ENCODE data around the gene ABTB2.
"Not testable (repeated sequence)": the region's sequence is repeated elsewhere in the genome, so short reads cannot be mapped to it uniquely, and the experiment has no call there.

The ABTB2 gene

DNA sequence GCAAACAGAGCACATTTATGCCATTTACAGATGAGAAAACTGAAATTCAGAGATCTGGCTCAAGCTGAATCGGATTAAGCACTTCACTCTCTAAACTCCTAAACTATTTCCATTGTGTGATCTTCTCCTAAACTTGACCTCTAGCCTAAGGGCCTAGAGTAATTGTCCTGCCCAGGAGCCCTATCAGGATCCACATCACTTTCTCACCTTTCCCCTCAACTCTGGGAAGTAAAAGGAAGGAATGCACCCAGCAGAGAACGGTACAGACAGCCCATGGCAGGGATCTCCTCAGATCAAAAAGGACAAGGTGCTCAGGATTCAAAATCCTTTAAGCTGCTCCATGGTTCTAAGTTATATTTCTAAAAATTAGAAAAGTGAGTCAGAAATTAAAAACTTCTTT is 102.7 kb downstream of the ABTB2 start:
- no peak for DNase-seq (ENCODE audit: low read depth)
- Histone ChIP-seq H3K4me1 (ENCODE audit: control insufficient read depth, insufficient read depth, low read length) (peaks cover 17% of the 10 kb centered on the region), H3K36me3 (ENCODE audit: control insufficient read depth, insufficient read depth, low read length, severe bottlenecking) (no peaks in the 10 kb centered on the region), H3K9ac (ENCODE audit: low read length) (no peak overlapping the region), H3K4me3 (ENCODE audit: low read length) (no peak overlapping the region), H3K9me3 (ENCODE audit: control insufficient read depth, low read length) (no peaks in the 10 kb centered on the region), H3K27me3 (replicated peaks; ENCODE audit: control insufficient read depth, insufficient read depth, low read length) (no peaks in the 10 kb centered on the region)

DNA sequence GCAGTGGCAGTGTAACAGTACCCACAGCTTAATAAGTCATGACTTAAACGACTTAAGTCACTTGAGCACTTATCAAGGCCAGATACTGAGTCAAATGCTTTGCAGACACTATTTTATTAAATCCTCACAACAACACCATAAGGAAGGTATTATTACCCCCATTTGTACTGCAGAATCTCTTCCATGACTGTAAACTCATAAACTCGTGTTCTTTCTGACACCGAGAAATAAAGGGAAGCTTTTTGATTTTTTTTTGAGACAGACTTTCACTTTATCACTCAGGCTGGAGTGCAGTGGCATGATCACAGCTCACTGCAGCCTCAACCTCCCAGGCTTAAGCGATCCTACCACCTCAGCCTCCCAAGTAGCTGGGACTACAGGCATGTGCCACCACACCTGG is 103.8 kb downstream of the ABTB2 start:
- H3K36me3 ChIP-seq (ENCODE audit: control insufficient read depth, insufficient read depth, low read length, severe bottlenecking), result no peaks in the 10 kb centered on the region
- H3K4me3 ChIP-seq (ENCODE audit: low read length), result no peak overlapping the region
- H3K27me3 ChIP-seq (replicated peaks; ENCODE audit: control insufficient read depth, insufficient read depth, low read length), result no peaks in the 10 kb centered on the region
- DNase-seq (ENCODE audit: low read depth), result no peak
- H3K9me3 ChIP-seq (ENCODE audit: control insufficient read depth, low read length), result no peaks in the 10 kb centered on the region
- peaks cover 17% of the 10 kb centered on the region for H3K4me1 ChIP-seq (ENCODE audit: control insufficient read depth, insufficient read depth, low read length)
- no peak overlapping the region for H3K9ac ChIP-seq (ENCODE audit: low read length)

DNA sequence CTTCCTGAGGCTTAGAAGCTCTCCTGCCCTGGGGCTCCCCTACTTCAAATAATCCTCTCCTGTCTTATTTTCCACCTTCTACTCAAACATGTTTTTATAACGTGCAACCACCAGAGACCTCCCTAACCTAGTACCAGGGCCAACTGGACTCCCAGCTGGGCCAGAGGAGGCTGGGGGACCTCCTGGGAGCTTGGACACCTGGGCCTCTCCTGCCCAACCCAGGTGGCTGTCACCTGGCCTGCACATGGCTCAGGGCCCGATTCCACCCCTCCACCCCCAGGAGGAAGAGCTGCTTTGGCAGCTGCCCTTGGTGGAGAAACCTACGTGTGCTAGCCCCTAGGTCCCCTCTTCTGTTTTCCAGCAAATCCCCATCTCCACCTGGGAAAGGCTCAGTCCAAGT is 105.2 kb downstream of the ABTB2 start:
- Histone ChIP-seq H3K36me3 (ENCODE audit: control insufficient read depth, insufficient read depth, low read length, severe bottlenecking) (no peaks in the 10 kb centered on the region), H3K9ac (ENCODE audit: low read length) (no peak overlapping the region), H3K27me3 (replicated peaks; ENCODE audit: control insufficient read depth, insufficient read depth, low read length) (no peaks in the 10 kb centered on the region), H3K4me1 (ENCODE audit: control insufficient read depth, insufficient read depth, low read length) (peaks cover 17% of the 10 kb centered on the region), H3K9me3 (ENCODE audit: control insufficient read depth, low read length) (no peaks in the 10 kb centered on the region), H3K4me3 (ENCODE audit: low read length) (no peak overlapping the region)
- DNase-seq (ENCODE audit: low read depth), result no peak

DNA sequence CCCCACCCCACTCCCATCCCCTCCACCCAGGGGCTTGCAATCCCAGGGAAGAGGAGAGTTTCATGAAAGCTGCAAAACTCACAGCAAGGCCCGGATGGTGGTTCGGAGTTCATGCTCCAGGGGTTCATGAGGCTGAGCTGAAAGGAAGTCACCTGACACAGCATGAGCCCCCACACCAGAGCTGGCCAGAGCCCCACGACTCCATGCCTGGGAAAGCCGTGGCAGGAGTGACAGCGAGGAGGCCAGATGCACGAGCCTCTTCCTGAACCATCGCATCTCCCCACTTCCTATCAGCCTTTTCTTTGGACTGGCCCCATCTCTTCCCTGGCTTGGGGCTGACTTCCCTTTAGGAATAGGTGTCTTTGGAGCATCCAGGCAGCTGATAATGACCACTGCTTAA is 105.8 kb downstream of the ABTB2 start:
- H3K27me3 ChIP-seq (replicated peaks; ENCODE audit: control insufficient read depth, insufficient read depth, low read length), result no peaks in the 10 kb centered on the region
- no peaks in the 10 kb centered on the region for H3K9me3 ChIP-seq (ENCODE audit: control insufficient read depth, low read length)
- no peaks in the 10 kb centered on the region for H3K36me3 ChIP-seq (ENCODE audit: control insufficient read depth, insufficient read depth, low read length, severe bottlenecking)
- H3K4me1 ChIP-seq (ENCODE audit: control insufficient read depth, insufficient read depth, low read length), result peaks cover 17% of the 10 kb centered on the region
- H3K9ac ChIP-seq (ENCODE audit: low read length), result no peak overlapping the region
- H3K4me3 ChIP-seq (ENCODE audit: low read length), result peak overlapping the region; percentile 44
- DNase-seq (ENCODE audit: low read depth), result no peak

DNA sequence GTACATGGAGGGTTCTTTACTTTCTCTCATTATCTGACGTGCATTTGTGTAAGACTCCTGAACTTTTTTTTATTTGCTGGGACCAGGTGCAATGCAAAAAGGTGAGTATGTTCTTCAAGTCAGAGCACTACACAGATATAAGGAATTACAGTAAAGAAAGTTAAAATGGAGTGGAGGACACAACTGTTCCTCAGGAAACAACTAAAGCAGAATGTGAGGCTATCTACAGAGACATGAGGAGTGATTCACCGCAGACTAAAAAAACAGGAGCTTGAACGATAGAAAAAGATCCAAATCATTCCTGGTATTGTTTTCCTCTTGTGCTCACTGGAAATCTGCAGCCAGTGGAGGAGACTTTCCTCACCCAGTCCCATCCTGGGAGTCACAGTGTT is 106.2 kb downstream of the ABTB2 start:
- peak overlapping the region; percentile 37 for H3K9ac ChIP-seq (ENCODE audit: low read length)
- peaks cover 17% of the 10 kb centered on the region for H3K4me1 ChIP-seq (ENCODE audit: control insufficient read depth, insufficient read depth, low read length)
- peak overlapping the region; percentile 44 for H3K4me3 ChIP-seq (ENCODE audit: low read length)
- peak; percentile 51 for DNase-seq (ENCODE audit: low read depth)
- H3K9me3 ChIP-seq (ENCODE audit: control insufficient read depth, low read length), result no peaks in the 10 kb centered on the region
- H3K27me3 ChIP-seq (replicated peaks; ENCODE audit: control insufficient read depth, insufficient read depth, low read length), result no peaks in the 10 kb centered on the region
- H3K36me3 ChIP-seq (ENCODE audit: control insufficient read depth, insufficient read depth, low read length, severe bottlenecking), result no peaks in the 10 kb centered on the region

- Histone ChIP-seq H3K4me3 (ENCODE audit: low read length) (peak overlapping the region; percentile 44), H3K9ac (ENCODE audit: low read length) (peak overlapping the region; percentile 37), H3K27me3 (replicated peaks; ENCODE audit: control insufficient read depth, insufficient read depth, low read length) (no peaks in the 10 kb centered on the region), H3K9me3 (ENCODE audit: control insufficient read depth, low read length) (no peaks in the 10 kb centered on the region), H3K36me3 (ENCODE audit: control insufficient read depth, insufficient read depth, low read length, severe bottlenecking) (no peaks in the 10 kb centered on the region), H3K4me1 (ENCODE audit: control insufficient read depth, insufficient read depth, low read length) (peaks cover 17% of the 10 kb centered on the region)
- DNase-seq (ENCODE audit: low read depth), result peak; percentile 65
Observed at GRCh38 chr11:34250732-34251588, 106.8 kb downstream of the ABTB2 start.

GRCh38 chr11:34250211-34250610 is 107.6 kb downstream of the ABTB2 start:
- no peak for DNase-seq (ENCODE audit: low read depth)
- H3K9me3 ChIP-seq (ENCODE audit: control insufficient read depth, low read length), result no peaks in the 10 kb centered on the region
- no peaks in the 10 kb centered on the region for H3K27me3 ChIP-seq (replicated peaks; ENCODE audit: control insufficient read depth, insufficient read depth, low read length)
- H3K4me1 ChIP-seq (ENCODE audit: control insufficient read depth, insufficient read depth, low read length), result peaks cover 17% of the 10 kb centered on the region
- no peak overlapping the region for H3K4me3 ChIP-seq (ENCODE audit: low read length)
- no peak overlapping the region for H3K9ac ChIP-seq (ENCODE audit: low read length)
- no peaks in the 10 kb centered on the region for H3K36me3 ChIP-seq (ENCODE audit: control insufficient read depth, insufficient read depth, low read length, severe bottlenecking)

DNA sequence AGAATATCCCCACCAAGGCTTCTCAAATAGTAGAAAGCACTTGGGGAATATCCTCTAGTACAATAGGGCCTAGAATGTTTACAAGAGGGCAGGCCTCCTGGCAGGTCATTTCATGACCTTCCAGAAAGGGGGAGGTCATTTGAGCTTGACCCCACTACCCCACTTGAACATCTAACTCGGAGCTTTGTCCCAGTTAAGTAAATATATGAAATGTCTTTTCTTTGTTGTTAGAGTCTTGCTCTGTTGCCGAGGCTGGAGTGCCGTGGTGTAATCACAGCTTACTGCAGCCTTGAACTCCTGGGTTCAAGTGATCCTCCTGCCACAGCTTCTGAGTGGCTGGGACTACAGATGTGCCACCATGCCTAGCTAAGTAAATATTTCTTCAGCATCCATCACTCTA is 108.4 kb downstream of the ABTB2 start:
- H3K36me3 ChIP-seq (ENCODE audit: control insufficient read depth, insufficient read depth, low read length, severe bottlenecking), result no peaks in the 10 kb centered on the region
- no peaks in the 10 kb centered on the region for H3K27me3 ChIP-seq (replicated peaks; ENCODE audit: control insufficient read depth, insufficient read depth, low read length)
- H3K4me1 ChIP-seq (ENCODE audit: control insufficient read depth, insufficient read depth, low read length), result peaks cover 17% of the 10 kb centered on the region
- H3K4me3 ChIP-seq (ENCODE audit: low read length), result no peak overlapping the region
- no peak overlapping the region for H3K9ac ChIP-seq (ENCODE audit: low read length)
- no peaks in the 10 kb centered on the region for H3K9me3 ChIP-seq (ENCODE audit: control insufficient read depth, low read length)
- no peak for DNase-seq (ENCODE audit: low read depth)

- not testable (repeated sequence) for H3K36me3 ChIP-seq (ENCODE audit: control insufficient read depth, insufficient read depth, low read length, severe bottlenecking); DNase-seq (ENCODE audit: low read depth); H3K4me3 ChIP-seq (ENCODE audit: low read length); H3K9me3 ChIP-seq (ENCODE audit: control insufficient read depth, low read length); H3K27me3 ChIP-seq (replicated peaks; ENCODE audit: control insufficient read depth, insufficient read depth, low read length); H3K9ac ChIP-seq (ENCODE audit: low read length)
- H3K4me1 ChIP-seq (ENCODE audit: control insufficient read depth, insufficient read depth, low read length), result peaks cover 34% of the 10 kb centered on the region
Observed at GRCh38 chr11:34246511-34246910, 111.3 kb downstream of the ABTB2 start.

DNA sequence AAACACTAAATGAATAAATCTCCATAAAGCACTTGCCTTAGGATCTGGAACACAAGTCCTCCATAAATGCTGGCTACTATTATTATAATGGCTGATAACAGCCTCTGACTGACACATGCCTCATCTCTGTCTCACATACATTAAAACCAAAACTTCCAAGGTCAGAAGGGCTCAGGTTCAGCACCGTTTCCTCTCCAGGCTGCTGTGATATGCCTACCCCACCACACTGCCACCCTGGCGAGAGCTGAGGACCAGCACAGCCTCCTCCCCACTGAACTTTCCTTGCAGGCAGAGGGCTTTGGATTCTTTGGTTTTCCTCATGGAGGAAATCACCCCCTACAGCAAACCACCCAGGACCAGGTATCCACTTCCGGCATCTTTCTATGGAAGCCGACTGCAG is 112.8 kb downstream of the ABTB2 start:
- Histone ChIP-seq H3K4me1 (ENCODE audit: control insufficient read depth, insufficient read depth, low read length) (peaks cover 20% of the 10 kb centered on the region), H3K9ac (ENCODE audit: low read length) (no peak overlapping the region), H3K36me3 (ENCODE audit: control insufficient read depth, insufficient read depth, low read length, severe bottlenecking) (no peaks in the 10 kb centered on the region), H3K4me3 (ENCODE audit: low read length) (no peak overlapping the region), H3K9me3 (ENCODE audit: control insufficient read depth, low read length) (no peaks in the 10 kb centered on the region), H3K27me3 (replicated peaks; ENCODE audit: control insufficient read depth, insufficient read depth, low read length) (no peaks in the 10 kb centered on the region)
- DNase-seq (ENCODE audit: low read depth), result no peak

- DNase-seq (ENCODE audit: low read depth), result peak; percentile 81
Observed at GRCh38 chr11:34243600-34244464, 114.0 kb downstream of the ABTB2 start.

More at GRCh38 chr11:34243600-34244464, 114.0 kb downstream of the ABTB2 start:
- H3K36me3 ChIP-seq (ENCODE audit: control insufficient read depth, insufficient read depth, low read length, severe bottlenecking), result no peaks in the 10 kb centered on the region
- peaks cover 20% of the 10 kb centered on the region for H3K4me1 ChIP-seq (ENCODE audit: control insufficient read depth, insufficient read depth, low read length)
- H3K9me3 ChIP-seq (ENCODE audit: control insufficient read depth, low read length), result no peaks in the 10 kb centered on the region
- peak overlapping the region; percentile 5 for H3K9ac ChIP-seq (ENCODE audit: low read length)
- no peak overlapping the region for H3K4me3 ChIP-seq (ENCODE audit: low read length)
- H3K27me3 ChIP-seq (replicated peaks; ENCODE audit: control insufficient read depth, insufficient read depth, low read length), result no peaks in the 10 kb centered on the region

Data from adipocyte (in vitro differentiated cells).